ENCODE data around the gene ZBTB38.

DNA sequence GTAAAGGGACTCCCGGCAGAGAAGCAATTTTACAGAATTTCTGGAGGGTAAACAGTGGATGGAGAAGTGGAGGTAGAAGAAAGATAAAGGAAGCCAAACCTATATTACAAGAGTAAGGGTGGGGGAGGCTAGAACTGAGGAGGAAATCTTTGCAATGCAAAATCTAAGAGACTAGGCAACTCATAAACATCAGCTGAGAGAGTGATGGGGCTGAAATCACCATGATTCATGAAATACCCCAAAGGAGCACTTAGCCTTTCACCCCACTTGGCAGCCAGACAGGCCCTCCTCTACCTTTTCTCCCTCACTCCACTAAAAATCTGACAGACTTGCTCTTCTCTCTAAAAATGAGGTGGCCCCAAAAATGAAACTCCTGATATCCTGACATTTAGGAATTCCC, 19.5 kb upstream of the ZBTB38 start:
- TF ChIP-seq EP300 (IDR thresholded peaks at IDR 0.05): no peak
- TF ChIP-seq, protein P1, sequence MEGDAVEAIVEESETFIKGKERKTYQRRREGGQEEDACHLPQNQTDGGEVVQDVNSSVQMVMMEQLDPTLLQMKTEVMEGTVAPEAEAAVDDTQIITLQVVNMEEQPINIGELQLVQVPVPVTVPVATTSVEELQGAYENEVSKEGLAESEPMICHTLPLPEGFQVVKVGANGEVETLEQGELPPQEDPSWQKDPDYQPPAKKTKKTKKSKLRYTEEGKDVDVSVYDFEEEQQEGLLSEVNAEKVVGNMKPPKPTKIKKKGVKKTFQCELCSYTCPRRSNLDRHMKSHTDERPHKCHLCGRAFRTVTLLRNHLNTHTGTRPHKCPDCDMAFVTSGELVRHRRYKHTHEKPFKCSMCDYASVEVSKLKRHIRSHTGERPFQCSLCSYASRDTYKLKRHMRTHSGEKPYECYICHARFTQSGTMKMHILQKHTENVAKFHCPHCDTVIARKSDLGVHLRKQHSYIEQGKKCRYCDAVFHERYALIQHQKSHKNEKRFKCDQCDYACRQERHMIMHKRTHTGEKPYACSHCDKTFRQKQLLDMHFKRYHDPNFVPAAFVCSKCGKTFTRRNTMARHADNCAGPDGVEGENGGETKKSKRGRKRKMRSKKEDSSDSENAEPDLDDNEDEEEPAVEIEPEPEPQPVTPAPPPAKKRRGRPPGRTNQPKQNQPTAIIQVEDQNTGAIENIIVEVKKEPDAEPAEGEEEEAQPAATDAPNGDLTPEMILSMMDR (IDR thresholded peaks at IDR 0.05): no peak

All from suprapubic skin (tissue), 3 donors.